Right lobe of liver (tissue), 4 donors: ENCODE results near the gene RIC3.

Experiments
- CTCF ChIP-seq, 4 donors: fragments of 200-600 bp in 3 of 4; fragments of 450-650 bp in 1 of 4; IDR thresholded peaks; one replicate each; pipeline versions ENCODE4 v1.5.1 to v1.8.0; 2016 to 2022; ENCODE audit warnings: antibody characterized with exemption in 4 of 4, mild to moderate bottlenecking in 2 of 4
- POLR2A ChIP-seq: fragments of 450-650 bp; IDR thresholded peaks from one replicate; pipeline ENCODE4 v1.6.1; 2017; ENCODE audit warnings: antibody characterized with exemption, mild to moderate bottlenecking
- donor health status: DM: no; HTN: no; CAD: no.
- donor health status: DM: no; HTN: no; CAD: no.
- donor health status: DM: no; HTN: yes; CAD: no.

GRCh38 chr11:8097926-8098325 lies 70.9 kb downstream of the RIC3 start:
- TF ChIP-seq POLR2A: no peak
- TF ChIP-seq CTCF (IDR thresholded peaks at IDR 0.05): no peak
